IPS DF 19.7 (cell line): Measurements from ENCODE around the gene OR6B2.

Experiments used
- DNase-seq: peaks from one replicate; pipeline ENCODE4 v3.0.0-alpha.2; 2013; ENCODE audit warnings: low read depth, low spot score

The OR6B2 gene

GRCh38 chr2:240041363-240041762, 11.1 kb upstream of the OR6B2 start:
- DNase-seq = no peak

- no peak for DNase-seq
Measured at GRCh38 chr2:240037358-240037757, 7.1 kb upstream of the OR6B2 start.

GRCh38 chr2:240033330-240033678, 3.1 kb upstream of the OR6B2 start:
- no peak for DNase-seq

GRCh38 chr2:240032406-240033329, 2.4 kb upstream of the OR6B2 start:
- no peak for DNase-seq

- DNase-seq = no peak
Measured at GRCh38 chr2:240024766-240025165, 5.5 kb downstream of the OR6B2 start.

- DNase-seq = no peak
Measured at GRCh38 chr2:240023792-240024191, 6.4 kb downstream of the OR6B2 start.

- no peak for DNase-seq
Measured at GRCh38 chr2:240021488-240022104, 8.6 kb downstream of the OR6B2 start.

GRCh38 chr2:240018071-240018750, 12.0 kb downstream of the OR6B2 start:
- DNase-seq = no peak

- DNase-seq = no peak
Measured at GRCh38 chr2:240014327-240014726, 15.9 kb downstream of the OR6B2 start.

GRCh38 chr2:240013343-240013742, 16.9 kb downstream of the OR6B2 start:
- no peak for DNase-seq

- no peak for DNase-seq
Measured at GRCh38 chr2:240002983-240003382, 27.2 kb downstream of the OR6B2 start.

- DNase-seq = no peak
Measured at GRCh38 chr2:240000671-240001070, 29.6 kb downstream of the OR6B2 start.

- no peak for DNase-seq
Measured at GRCh38 chr2:239997686-239998409, 32.4 kb downstream of the OR6B2 start.

- DNase-seq = no peak
Measured at GRCh38 chr2:239994086-239994485, 36.1 kb downstream of the OR6B2 start.

- no peak for DNase-seq
Measured at GRCh38 chr2:239993291-239993690, 36.9 kb downstream of the OR6B2 start.

GRCh38 chr2:239991689-239992314, 38.4 kb downstream of the OR6B2 start:
- DNase-seq = no peak

GRCh38 chr2:239990966-239991365, 39.3 kb downstream of the OR6B2 start:
- DNase-seq = no peak

GRCh38 chr2:239985356-239985755, 44.9 kb downstream of the OR6B2 start:
- DNase-seq = no peak

- DNase-seq = no peak
Measured at GRCh38 chr2:239984421-239985194, 45.6 kb downstream of the OR6B2 start.

GRCh38 chr2:239983004-239983778, 47.0 kb downstream of the OR6B2 start:
- no peak for DNase-seq
